ENCODE data around the gene TRIM58.

Gene TRIM58, protein sequence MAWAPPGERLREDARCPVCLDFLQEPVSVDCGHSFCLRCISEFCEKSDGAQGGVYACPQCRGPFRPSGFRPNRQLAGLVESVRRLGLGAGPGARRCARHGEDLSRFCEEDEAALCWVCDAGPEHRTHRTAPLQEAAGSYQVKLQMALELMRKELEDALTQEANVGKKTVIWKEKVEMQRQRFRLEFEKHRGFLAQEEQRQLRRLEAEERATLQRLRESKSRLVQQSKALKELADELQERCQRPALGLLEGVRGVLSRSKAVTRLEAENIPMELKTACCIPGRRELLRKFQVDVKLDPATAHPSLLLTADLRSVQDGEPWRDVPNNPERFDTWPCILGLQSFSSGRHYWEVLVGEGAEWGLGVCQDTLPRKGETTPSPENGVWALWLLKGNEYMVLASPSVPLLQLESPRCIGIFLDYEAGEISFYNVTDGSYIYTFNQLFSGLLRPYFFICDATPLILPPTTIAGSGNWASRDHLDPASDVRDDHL

DNA sequence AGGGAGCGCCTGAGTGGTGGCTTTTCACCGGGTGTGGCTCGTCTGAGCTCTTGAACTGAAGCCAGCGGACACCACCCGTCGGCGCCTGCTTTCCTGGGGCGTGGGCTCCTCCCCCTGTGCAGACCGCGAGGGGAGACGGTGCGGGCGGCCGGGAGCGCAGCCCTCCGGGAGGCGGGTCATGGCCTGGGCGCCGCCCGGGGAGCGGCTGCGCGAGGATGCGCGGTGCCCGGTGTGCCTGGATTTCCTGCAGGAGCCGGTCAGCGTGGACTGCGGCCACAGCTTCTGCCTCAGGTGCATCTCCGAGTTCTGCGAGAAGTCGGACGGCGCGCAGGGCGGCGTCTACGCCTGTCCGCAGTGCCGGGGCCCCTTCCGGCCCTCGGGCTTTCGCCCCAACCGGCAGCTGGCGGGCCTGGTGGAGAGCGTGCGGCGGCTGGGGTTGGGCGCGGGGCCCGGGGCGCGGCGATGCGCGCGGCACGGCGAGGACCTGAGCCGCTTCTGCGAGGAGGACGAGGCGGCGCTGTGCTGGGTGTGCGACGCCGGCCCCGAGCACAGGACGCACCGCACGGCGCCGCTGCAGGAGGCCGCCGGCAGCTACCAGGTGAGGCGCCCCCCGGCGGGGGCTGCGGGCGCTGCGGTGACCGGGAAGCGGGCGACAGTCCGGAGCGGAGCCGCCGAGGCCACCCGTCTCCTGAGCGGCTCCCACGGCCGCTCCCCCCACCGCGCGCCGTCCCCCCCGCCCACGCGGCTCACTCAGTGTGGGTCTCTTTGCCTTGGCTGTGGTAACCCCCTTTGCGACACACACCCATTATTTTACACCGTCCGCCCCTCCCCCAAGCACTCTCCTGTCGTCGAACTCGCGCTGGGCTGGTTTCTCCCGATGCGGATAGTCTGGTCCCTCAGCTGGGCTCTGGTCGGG is at the start of gene TRIM58:
TRIM58 (plus strand) TSS at position 119 of the 916 bp plus-strand sequence; CDS start at position 179, 60 bp downstream.
- DNase-seq, result peak in 1 of 2 experiments; percentile 5

DNA sequence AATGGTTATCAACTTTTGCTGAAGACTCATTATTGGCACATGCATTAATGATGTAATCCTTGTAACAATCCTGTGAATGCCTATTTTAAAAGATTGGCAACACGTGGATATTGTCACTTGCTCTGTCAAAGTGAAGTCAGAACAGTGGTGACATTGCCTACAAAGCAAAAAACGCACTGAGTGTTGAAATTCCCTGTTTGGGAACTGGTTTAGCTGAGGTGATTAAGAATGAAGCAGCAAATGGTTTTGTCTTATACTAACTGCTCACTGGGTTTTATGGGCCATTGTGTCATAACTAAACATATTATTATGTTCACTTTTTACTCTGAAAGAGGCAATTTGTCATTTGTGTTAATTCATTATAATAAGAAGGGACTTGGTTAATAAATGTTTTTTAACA is 44.4 kb upstream of the TRIM58 start:
- no peak for DNase-seq

DNA sequence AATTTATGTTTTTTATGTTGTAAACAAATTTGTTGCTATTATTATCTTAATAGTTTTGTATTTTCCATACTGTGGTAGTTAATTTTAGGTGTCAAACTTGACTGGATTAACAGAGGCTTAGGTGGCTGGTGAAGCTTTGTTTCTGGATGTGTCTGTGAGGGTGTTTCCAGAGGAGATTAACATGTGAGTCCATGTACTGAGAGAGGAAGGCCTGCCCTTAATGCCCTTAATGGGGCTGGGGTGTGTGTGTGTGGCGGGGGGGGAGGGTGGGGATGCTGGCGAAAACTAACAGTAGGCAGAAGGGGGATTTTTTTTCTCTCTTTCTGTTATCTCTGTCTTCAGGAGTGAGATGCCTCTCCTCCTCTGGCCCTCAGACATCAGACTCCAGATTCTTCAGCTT is 34.9 kb upstream of the TRIM58 start:
- DNase-seq, result no peak

DNA sequence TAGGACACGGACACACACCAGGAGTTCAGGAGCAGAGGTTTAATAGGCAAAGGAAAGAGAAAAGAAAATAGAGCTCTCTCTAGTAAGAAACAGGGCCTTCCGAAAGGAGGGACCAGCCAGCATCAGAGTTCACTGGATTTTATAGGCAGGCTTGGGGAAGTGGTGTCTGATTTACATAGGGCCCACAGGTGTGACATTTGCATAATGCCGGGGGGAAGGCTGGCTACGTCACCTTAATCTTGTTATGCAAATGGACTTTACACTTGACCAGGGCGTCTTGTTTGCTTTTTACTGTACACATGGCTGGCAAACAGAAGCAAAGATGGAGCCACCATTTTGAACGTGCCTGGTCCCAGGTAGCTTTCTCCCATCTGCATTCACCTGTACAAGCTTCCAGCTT is 33.0 kb upstream of the TRIM58 start, which contains the start of gene OR14A16:
OR14A16 (minus strand) TSS at position 97 of the 400 bp plus-strand sequence. CDS start 8,390 bp downstream, outside the sequence.
- DNase-seq, result no peak

DNA sequence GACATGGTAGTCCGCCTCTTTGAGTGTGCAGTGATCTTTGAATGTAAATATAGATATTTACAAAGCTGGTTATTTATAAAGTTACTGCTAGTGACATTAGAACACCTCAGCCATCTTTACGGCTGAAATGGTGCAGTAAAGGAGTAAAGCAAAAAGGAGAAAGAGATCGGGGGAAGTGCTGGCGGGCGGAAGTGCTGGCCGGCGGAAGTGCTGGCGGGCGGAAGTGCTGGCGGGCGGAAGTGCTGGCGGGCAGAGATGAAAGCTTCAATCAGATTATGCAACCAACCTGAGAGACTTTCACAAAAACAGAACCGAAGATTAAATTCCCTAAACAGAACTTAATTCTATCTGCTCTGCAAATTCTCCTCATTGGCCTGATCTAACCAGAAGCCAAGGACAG is 31.6 kb upstream of the TRIM58 start:
- DNase-seq, result no peak

DNA sequence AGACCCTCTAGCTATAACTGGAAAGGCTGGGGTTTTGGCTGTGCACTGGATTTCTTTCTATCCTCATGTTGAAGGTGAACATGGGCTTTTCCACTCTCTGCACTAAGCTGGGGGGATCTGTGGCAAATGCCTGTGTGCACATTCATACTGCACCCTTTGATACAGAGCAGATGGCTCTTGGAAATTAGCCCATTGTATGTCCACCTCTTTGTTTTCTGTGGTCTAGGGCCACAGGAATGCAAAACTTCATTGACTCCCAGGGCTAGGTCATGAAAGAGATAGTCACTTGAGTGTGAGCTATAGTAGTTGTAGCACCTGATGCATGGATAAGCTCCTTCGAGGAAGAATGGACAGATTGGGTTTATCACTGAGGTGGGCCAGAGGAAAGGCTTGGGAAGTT is 27.3 kb upstream of the TRIM58 start:
- no peak for DNase-seq

DNA sequence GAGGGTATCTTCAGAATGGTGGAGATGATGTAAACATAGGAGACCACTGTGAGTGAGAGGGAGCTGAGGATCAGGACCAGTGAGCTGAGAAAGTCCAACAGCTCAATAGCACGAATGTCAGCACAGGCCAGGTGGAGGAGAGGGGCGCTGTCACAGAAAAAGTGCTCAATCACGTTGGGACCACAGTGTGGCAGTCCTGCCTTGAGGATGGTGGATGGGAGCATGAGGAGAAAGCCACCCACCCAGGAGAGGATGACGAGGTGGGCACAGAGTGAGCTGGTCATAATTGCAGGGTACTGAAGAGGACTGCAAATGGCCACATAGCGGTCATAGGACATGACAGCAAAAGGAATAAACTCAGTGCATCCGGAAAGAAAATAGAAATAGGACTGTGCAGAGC is 23.4 kb upstream of the TRIM58 start:
- no peak for DNase-seq

DNA sequence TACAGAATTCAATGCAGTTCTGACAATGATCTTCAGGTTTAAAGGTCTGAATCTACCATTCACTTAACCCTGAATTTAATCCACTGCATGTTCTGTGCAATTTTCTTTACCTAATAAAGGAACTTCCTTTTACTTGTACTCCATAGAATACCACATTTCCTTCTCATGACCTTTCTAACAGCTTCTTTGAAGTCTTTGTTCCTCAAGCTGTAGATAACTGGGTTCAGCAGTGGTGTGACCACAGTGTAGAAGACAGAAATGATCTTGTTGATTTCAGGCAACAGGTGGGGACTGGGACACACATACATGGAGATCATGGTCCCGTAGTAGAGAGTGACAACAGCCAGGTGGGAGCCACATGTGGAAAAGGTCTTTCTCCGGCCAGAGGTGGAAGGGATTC is 16.2 kb upstream of the TRIM58 start:
- DNase-seq, result no peak

DNA sequence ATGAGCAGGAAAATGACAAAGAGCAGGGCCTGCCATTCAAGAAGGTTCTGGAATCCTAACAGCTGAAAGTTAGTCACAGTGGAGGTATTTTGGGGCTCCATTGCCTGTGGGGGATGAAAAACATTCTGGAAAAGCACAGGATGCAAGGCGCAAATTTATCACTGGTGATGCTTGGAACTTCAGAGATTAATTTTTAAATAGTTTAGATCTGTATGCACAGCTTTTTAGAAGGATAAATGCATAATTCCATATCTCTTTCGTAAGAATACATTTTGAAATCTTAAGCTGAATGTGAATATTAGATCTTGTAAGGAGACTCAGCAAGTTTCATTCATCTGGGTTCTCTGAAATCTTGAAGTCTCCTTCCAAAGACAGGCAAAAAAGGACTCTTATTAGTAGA is 15.2 kb upstream of the TRIM58 start, which contains the start of gene OR11L1:
OR11L1 (minus strand) TSS at position 101 of the 400 bp plus-strand sequence; CDS start at position 101, 0 bp downstream.
- DNase-seq, result no peak

DNA sequence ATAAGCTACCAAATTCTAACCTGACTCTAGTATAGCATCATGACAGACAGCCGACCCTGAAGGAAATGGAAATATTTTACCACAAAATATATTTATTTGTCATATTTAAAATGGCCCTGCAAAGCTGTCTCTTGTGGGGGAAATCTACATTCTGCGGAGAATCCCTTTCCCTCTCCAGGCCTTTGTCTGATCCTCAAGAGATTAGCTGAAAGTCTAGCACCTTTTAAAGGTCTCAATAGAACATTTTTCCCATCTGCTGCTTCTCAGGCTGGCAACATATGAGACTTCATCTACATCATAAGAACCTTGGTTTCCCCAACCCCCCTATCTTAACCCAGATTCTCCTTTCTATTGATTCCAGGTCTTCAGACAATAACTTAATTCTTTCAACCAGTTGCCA is 13.6 kb upstream of the TRIM58 start:
- no peak for DNase-seq

DNA sequence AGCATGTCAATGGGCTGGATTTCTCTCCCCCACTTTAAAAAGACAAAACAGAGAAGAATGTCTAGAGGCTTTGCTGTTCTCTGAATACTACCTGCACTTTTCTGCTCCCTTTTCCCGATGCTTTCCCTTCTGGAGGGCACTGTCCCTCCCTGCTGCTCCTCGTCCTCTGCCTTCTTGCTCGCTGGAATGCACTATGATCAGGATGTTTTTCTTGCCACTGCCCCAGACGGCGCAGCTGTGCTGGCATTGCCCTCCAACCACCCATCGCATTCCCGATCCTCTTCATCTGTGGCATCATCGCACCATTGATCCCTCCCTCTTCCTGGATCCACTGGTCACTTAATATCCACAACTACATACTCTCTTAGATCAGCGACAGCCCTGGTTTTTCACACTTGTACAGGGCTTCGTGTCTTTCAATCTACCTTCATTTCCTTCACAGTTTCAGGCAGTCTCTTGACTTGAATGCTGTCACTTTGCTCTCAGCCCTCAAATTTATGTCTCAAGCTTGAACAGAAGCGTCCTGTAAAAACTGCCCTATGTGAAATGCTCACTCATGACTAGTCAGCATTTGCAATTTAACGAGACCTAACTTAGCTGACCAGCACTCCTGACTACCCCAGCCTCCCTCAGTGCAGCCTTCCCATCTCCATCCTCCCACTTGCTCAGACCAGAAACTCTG is 11.8 kb upstream of the TRIM58 start:
- no peak for DNase-seq

DNA sequence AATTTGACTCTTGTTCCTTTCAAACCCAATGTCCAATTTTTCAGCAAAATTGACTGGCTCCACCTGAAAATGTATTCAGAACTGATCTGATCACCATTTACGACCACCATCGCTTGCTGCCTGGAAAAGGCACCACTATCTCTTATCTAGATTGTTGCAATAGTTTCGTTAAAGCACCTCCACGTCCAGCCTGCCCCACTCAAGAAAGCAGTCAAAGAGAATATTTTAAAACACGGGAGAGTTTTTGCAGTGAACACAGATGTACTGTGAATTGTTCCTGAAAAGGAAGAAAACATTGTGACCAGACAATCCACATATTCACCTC is 11.3 kb upstream of the TRIM58 start:
- no peak for DNase-seq

DNA sequence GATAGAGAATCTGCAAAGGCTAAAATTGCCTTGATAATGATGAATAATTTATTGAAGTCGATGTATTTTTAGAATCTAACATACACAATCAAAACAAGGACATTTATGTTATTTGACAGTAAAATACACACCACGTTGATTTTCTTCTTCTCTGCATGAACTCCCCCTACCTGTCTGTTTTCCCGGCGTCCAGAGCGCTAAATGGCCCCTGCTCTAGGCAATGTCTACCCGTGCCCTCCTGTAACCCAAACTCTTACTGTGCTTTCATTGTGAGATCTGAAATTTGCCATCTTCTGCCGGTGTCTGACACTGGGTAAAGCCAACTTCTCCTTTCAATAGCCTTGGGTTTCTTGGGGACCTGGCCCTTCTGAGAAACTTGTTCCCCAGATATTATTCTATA is 8.6 kb upstream of the TRIM58 start:
- no peak for DNase-seq

DNA sequence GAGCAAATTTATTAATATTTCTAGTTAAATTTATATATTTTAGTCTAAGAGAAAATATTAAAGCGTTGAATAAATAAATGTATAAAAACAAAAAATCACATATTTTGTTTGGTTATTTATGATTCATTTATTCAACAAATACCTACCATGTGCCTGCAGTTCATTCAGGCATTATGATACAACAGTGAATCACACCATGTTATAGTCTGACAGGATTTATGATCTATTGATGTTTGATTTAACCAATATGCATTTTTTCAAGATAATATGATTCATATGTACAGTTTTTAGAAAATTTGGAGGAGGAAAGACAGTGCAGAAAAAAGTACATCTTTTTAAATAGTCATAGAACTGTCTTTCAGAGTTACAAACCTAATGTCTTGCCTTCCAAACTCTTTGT is 7.4 kb upstream of the TRIM58 start:
- no peak for DNase-seq

DNA sequence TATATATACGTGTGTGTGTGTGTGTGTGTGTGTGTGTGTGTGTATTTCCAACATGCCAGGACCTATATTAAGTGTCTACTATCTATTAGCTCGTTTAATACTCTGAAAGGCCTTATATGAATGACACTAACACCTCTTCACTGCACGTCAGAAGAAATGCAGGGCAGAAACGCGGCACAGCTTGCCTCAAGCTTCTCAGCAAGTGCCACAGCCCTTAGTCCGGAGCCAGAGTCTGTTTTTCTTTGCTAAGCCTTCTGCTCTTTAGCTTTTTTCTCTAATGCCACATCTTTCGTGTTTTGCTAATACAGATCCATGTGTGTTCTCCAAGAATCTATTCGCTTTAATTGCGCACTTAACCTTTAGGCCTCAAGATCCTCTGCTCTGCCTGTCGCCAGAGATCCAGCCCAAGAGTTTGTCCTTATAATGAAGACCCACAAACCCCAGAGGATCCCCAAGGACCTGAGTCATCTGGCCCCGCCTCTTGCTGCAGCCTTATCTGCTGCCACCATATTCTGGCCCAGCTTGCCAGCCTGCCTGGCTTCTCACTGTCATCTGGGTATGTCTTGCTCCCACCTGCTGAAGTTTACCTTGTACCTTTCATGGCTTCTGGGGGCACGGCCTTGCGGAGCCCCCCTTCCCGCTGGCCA is 2.0 kb upstream of the TRIM58 start:
- no peak for DNase-seq

DNA sequence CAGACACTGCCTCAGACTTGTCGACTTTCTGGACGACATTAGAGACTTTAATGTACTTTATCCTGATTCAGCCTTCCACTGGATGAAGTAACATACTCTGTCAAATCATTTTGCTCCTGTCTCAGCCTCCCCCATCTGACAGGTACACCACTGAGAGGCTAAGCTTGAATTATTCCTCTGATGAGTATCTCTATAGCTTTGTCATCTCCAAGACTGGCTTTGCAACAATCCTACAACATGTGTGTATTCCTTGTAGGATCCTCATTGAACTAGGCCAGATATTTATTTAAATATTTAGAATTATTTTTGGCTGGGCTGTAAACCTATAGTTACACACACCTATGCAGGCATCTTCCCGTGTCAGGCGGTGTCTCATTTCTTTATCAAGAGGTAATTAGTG is 1.1 kb upstream of the TRIM58 start:
- DNase-seq, result no peak

DNA sequence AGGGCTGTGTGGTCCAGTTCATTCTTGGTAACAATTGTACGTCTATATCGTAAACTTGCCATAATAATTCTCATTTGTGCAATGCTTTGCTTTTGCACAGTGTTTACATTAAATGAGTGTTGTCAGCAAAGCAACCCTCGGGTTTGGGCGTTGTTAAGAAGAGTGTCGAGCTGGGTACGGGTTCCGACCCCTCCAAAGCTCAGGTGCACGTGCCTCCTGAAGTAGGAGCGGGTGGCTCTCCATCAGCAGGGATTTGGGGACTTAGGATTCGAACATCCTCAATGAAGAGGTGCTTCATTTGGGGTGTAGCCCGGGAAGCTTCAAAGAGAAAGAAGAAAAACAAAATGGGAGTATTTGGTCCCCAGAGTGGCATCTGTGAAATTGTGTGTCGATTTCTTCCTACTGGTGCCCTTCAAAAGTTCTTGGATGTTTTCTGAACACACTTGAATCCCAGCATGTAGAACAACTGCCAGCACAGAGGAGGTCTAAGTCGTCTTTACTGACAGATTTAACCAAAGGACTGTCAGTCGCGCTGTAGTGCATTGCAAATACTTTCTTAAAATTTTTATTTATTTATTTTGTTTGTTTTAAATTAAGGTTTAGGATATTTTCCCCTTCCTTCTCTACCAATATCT is 1.1 kb downstream of the TRIM58 start:
- DNase-seq, result no peak

DNA sequence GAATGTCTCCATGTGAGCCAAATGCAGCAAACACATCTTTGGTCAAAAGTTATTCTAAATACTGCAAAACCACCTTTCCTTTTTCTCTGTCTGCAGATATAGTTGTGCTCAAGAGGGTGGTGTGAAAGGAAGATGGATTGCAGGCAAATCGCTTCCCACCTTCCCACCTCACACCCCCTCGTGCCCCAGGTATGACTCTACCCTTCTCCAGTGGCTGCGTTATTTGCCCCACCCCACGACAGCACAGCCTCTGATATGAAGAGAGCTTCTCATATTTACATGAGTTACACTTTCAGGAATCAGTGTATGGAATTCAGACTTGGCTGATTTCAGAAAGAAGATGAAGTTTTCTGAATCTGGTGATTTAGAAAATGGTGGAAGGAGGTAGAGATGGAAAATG is 5.8 kb downstream of the TRIM58 start:
- DNase-seq, result no peak

DNA sequence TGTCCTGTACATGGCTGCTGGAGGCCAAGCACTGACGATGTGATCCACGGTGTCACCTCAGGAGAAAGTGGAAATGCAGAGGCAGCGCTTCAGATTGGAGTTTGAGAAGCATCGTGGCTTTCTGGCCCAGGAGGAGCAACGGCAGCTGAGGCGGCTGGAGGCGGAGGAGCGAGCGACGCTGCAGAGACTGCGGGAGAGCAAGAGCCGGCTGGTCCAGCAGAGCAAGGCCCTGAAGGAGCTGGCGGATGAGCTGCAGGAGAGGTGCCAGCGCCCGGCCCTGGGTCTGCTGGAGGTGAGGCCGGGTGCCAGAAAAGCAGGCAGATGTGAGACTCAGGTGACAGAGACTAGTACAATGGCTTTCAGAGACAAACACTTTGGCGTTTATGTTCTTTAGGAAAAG is 7.7 kb downstream of the TRIM58 start:
- no peak for DNase-seq

DNA sequence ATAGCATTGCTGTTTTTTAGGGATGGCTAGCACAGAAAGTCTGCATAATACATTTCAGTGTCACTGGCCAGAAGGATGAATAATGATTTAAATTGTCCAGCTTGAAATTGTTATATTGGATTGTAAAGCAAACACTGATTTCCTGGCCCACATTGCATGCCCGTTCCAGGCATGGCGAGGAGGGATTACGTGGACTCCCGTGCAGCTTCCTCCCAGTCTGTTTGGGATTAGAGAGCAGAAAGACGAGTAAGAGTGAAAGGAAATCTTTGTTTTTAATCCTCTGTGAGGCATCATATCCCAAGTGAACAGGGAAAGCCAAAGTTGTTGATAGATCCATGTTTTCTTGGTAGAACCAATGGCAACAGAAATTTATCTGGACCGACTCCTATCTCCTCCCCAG is 8.4 kb downstream of the TRIM58 start:
- no peak for DNase-seq

DNA sequence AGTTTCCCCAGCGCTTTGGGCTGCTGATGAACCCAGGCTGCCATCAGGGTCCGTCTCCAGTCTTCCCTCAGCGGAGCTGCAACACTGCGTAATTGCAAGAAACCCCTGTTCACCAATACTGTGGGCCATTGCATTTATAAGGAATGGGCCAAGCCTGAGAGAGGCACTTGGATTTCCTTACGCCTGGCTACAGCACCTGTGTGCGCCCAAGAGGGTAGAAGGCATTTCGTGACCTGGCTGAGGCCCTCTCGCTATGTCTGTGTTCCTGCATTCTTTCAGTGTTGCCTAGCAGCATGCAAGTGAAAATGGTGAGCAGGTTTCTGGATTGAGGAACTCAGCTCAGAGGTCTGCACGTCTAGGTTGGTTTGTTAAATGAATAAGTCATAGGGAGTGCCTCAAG is 26.4 kb downstream of the TRIM58 start:
- no peak for DNase-seq

DNA sequence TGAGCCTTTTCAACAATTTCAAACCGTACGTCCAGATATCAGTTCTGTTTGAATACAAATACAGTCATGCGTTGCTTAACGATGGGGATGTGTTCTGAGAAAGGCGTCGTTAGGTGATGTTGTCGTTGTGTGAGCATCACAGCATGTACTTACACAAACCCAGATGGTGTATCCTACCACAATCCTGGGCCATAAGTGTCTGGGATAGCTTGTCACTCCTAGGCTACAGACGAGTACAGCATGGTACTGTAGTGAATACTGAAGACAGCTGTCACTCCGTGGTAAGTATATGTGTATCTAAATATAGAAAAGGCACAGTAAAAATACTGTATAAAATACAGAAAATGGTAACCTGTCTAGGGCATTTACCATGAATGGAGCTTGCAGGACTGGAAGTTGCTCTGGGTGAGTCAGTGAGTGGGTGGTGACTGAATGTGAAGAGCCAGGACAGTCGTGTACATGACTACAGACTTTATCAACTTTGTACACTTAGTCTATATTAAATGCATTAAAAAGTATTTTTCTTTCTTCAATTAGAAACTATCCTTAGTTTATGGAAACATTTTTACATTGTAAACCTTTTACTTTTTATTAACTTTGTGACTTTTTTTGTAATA is 27.9 kb downstream of the TRIM58 start:
- DNase-seq, result no peak
